ENCODE data around the gene CCND3.
"Not testable (repeated sequence)": the region's sequence is repeated elsewhere in the genome, so short reads cannot be mapped to it uniquely, and the experiment has no call there.

Gene CCND3

GRCh38 chr6:41947581-41948220 is 6.1 kb upstream of the CCND3 start:
- no peak for DNase-seq (ENCODE audit: low read depth, low spot score)

- no peak for DNase-seq (ENCODE audit: low read depth, low spot score)
These were observed 1.8 kb upstream of the CCND3 start for GRCh38 chr6:41943456-41943855.

- not testable (repeated sequence) for DNase-seq (ENCODE audit: low read depth, low spot score)
These were observed 1.3 kb upstream of the CCND3 start for GRCh38 chr6:41942882-41943281.

- DNase-seq (ENCODE audit: low read depth, low spot score), result no peak
These were observed 651 bp upstream of the CCND3 start for GRCh38 chr6:41942067-41942851.

- DNase-seq (ENCODE audit: low read depth, low spot score), result peak; percentile 31
These were observed 789 bp downstream of the CCND3 start for GRCh38 chr6:41940759-41941279.

- DNase-seq (ENCODE audit: low read depth, low spot score), result peak; percentile 39
These were observed 1.5 kb downstream of the CCND3 start for GRCh38 chr6:41939848-41940758.

GRCh38 chr6:41939176-41939847 is 2.3 kb downstream of the CCND3 start:
- peak; percentile 80 for DNase-seq (ENCODE audit: low read depth, low spot score)

- no peak for DNase-seq (ENCODE audit: low read depth, low spot score)
These were observed 2.9 kb downstream of the CCND3 start for GRCh38 chr6:41938590-41939175.

GRCh38 chr6:41937861-41938574 is 3.6 kb downstream of the CCND3 start:
- no peak for DNase-seq (ENCODE audit: low read depth, low spot score)

- no peak for DNase-seq (ENCODE audit: low read depth, low spot score)
These were observed 4.1 kb downstream of the CCND3 start for GRCh38 chr6:41937472-41937860.

- DNase-seq (ENCODE audit: low read depth, low spot score), result peak; percentile 89
These were observed 5.4 kb downstream of the CCND3 start for GRCh38 chr6:41936073-41936837.

GRCh38 chr6:41935685-41936072 is 5.9 kb downstream of the CCND3 start:
- peak; percentile 44 for DNase-seq (ENCODE audit: low read depth, low spot score)

- DNase-seq (ENCODE audit: low read depth, low spot score), result no peak
These were observed 6.4 kb downstream of the CCND3 start for GRCh38 chr6:41935193-41935574.

- DNase-seq (ENCODE audit: low read depth, low spot score), result peak; percentile 86
These were observed 7.1 kb downstream of the CCND3 start for GRCh38 chr6:41934278-41935192.

GRCh38 chr6:41932378-41932777 is 9.2 kb downstream of the CCND3 start:
- DNase-seq (ENCODE audit: low read depth, low spot score), result no peak

GRCh38 chr6:41931792-41932191 is 9.8 kb downstream of the CCND3 start:
- no peak for DNase-seq (ENCODE audit: low read depth, low spot score)

GRCh38 chr6:41929924-41930323 is 11.7 kb downstream of the CCND3 start:
- DNase-seq (ENCODE audit: low read depth, low spot score), result no peak

- no peak for DNase-seq (ENCODE audit: low read depth, low spot score)
These were observed 14.4 kb downstream of the CCND3 start for GRCh38 chr6:41927253-41927652.

GRCh38 chr6:41922154-41922553 is 19.5 kb downstream of the CCND3 start:
- no peak for DNase-seq (ENCODE audit: low read depth, low spot score)
